HG03097 (cell line): ENCODE data around the gene DGUOK.
"Not testable (repeated sequence)": the region's sequence is repeated elsewhere in the genome, so short reads cannot be mapped to it uniquely, and the experiment has no call there.

Experiments used
- ATAC-seq: cut with Tn5 transposase; IDR thresholded peaks from one replicate; pipeline ENCODE4 v1.9.1; 2021; ENCODE audit not compliant: unreplicated experiment, low FRiP score

Gene DGUOK

GRCh38 chr2:73899801-73900336 lies 26.8 kb upstream of the DGUOK start:
- no peak for ATAC-seq

DNA sequence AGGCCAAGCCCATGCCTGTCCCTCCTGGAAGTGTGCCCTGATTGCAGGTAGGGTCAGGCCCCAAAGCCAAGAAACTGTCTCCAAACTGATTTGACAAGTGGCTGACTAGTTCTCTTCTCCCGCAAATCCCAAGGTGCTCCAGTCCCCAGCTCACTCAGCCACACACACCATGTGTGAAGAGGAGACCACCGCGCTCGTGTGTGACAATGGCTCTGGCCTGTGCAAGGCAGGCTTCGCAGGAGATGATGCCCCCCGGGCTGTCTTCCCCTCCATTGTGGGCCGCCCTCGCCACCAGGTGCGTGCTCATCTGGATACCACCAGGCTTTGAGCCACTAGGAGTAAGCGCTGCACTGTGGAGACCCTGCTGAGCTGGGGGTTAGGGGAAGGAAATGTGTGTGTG lies 25.5 kb upstream of the DGUOK start:
- ATAC-seq = no peak

GRCh38 chr2:73902284-73902683 lies 24.4 kb upstream of the DGUOK start:
- ATAC-seq = no peak

DNA sequence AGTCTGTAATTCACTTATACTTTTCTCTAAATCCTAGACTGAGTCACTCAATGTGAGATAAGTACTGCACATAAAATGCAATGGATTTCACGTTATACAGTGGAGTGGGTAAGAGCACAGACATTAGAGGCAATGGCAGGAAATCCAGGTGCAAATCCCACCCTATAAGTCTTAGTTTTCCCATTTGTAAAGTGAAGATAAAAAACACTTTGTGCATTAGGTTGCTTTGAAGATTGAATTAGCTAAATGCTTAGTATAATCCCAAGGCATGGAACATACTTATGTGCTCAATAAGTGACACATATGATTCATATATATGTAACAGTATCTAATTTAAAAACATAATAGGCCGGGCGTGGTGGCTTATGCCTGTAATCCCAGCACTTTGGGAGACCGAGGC lies 23.4 kb upstream of the DGUOK start:
- ATAC-seq = no peak

GRCh38 chr2:73903949-73904613 lies 22.6 kb upstream of the DGUOK start:
- ATAC-seq = not testable (repeated sequence)

GRCh38 chr2:73904952-73905351 lies 21.7 kb upstream of the DGUOK start:
- no peak for ATAC-seq

GRCh38 chr2:73906847-73907505 lies 19.7 kb upstream of the DGUOK start:
- ATAC-seq = no peak

DNA sequence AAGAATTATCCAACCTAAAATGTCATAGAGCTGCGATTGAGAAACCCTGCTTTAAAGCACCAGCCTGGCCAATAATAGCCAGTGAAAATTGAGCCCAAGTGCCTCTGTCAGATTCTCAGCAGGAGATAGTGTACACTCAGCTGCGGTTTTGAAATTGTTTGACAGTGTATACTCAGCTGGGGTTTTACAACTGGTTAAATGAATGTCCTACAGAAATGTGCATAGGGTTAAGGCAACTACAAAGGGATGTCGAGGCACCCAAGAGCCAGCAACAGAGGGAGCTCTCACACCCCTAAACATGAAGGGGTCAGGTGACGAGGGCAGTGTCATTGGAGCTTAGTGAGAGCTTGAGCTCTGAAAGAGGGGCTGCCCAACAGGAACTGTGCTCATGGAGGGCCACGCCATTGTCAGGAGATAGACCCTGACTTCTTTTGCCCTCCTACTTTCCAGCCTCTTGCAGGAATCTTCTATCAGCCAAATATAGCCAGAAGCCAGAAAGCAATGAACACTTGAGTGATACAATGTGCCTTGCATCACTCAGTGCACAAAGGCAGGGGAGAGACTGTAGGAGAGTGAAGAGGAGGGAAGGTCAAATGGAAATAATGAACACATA lies 18.7 kb upstream of the DGUOK start:
- no peak for ATAC-seq

DNA sequence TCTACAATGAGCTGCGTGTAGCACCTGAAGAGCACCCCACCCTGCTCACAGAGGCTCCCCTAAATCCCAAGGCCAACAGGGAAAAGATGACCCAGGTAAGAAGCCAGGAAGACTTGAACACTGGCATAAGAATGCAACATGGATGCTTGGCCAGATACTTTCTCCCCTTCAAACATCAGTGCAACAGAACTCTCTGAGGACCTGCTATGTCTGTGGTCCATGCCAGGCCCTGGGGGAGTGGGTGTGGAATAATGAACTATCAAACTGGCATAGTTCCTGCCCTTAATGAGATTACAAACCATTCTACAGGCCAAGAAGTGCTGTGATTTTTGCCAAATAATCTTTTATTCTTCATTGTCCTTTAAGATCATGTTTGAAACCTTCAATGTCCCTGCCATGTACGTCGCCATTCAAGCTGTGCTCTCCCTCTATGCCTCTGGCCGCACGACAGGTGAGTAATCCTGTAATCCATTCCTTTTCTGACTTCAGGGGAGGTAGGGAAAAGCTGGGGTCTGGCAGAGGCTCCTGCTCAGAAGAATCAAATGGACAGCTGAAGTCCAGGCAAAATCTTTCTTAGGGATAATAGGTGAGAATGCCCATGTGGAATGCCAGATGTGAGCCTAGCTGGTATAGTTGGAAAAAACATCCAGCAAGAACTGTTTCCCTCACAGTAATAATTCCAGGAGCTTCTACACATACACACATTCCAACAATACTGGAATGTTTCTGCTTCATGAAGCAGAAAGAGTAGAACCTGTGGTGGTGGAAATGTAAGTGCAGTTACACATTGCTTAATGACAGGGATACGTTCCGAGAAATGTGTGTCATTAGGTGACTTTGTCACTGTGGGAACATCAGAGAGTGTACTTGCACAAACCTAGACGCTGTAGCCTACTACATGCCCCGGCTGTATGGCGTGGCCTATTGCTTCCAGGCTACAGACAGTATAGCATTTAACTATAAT lies 17.7 kb upstream of the DGUOK start:
- ATAC-seq = no peak

- ATAC-seq = no peak
Observed at GRCh38 chr2:73910873-73911547, 15.7 kb upstream of the DGUOK start.

DNA sequence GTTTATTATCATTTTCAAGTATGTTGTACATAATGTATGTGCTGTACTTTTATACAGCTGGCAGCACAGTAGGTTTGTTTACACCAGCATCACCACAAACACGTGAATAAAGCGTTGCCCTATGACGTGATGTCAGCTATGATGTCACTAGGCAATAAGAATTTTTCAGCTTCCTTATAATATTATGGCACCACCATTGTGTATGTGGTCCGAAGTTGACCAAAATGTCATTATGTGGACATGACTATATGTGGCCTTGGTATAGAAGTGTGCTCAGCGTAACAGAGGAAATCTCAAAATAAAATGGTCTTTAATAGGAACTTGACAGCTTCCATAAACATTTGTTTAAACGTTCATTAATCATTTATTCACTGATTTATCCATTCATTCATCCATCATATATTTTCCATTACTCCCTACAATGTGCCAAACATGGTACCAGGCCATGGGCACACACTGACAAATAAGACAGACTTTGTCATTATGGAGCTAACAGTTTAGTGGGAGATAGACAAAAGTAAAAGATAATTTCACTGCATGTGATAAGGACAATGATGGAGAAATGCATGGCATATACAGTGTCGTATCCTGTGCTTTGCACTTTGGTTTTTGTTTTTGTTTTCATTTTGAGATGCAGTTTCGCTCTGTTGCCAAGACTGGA lies 15.0 kb upstream of the DGUOK start:
- ATAC-seq = no peak

DNA sequence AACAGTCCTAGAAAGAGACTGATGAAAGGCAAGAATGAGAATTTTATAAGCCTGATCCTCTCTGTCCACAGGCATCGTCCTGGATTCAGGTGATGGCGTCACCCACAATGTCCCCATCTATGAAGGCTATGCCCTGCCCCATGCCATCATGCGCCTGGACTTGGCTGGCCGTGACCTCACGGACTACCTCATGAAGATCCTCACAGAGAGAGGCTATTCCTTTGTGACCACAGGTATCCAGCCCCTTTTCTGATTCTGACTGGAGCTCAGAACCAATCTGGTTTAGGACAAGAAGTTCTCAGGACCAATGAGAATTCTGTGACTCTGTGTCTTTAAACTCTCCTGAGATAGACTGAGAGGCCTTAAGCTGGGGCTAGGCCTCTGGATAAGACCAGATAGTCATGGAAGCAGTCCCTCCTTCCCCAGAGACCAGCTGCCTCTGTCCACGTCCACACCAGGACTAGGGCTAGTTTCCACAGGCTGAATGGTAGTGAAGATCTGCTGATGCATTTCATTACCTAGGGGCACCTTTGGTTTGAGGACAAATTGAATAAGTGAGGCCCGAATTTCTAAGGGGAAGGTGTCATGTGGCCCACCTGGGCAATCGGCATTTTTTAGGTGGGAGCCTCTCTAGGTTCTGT lies 13.1 kb upstream of the DGUOK start:
- no peak for ATAC-seq

DNA sequence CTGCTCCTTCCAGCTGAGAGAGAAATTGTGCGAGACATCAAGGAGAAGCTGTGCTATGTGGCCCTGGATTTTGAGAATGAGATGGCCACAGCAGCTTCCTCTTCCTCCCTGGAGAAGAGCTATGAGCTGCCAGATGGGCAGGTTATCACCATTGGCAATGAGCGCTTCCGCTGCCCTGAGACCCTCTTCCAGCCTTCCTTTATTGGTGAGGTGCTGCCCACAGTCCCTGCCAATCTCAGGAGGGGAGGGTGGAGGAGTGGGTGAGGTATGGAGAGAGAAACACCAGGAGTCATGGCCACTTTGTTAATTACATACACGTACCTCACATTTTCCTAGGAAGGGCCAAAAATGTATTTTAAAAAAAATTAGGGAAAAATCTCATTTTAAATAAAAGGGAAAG lies 12.0 kb upstream of the DGUOK start:
- ATAC-seq = no peak

GRCh38 chr2:73915437-73915993 lies 11.2 kb upstream of the DGUOK start:
- no peak for ATAC-seq

DNA sequence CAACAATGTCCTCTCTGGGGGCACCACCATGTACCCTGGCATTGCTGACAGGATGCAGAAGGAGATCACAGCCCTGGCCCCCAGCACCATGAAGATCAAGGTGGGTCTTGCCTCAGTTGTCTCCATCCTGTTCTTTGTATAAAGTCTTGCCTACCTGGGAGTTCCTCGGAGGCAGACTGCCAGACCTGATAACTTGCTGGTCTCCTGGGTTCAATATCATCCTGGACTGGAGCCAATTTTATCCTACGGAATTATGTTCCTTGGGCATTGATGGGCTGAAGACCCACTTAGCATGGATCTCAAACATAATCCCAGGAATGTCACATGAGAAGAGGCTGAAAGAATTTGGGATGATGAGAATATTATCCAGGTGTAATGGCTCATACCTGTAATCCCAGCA lies 10.0 kb upstream of the DGUOK start:
- no peak for ATAC-seq

DNA sequence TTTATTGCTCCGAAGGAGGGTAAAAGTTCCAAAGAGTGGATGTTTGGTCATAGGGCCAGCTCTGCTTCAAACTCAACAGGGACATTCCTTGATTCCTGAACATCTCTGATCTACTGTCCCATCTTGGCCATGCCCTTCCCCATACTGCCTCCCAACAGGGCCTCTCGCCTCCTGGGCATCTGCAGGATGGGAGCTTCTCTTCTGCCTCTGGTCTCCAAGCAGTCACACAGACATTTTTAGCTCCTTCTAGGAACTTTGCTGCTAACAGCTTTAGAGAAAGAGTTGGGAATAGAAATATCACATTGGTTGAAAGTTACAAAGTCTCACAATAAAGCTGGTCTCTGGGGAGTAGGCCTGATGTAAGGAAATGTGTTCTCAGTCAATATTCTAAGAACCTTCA lies 9.4 kb upstream of the DGUOK start:
- ATAC-seq = no peak

DNA sequence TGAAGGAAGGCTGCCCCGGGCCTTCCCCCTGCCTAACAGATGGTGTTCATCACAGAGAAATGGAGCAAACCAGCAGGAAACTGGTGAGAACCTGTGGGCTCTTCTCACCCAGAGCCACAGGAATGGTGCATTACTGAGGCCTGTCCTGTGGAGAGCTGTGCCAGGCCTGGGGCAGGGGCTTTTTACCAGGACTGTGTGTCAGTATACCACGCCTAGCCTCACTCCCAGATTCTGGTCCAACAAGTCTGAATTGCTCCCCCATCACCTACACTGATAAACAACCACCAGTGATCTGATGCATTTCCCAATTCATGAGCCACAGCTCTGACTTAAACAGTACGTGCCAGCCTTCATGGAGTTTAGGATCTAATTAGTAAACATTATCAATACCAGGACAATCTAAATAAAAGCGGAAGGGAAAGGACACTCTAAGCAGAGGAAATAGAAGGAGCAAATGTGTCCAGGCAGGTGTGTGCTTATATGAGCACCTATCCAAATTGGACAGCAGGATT lies 8.9 kb upstream of the DGUOK start:
- no peak for ATAC-seq

- ATAC-seq = no peak
Observed at GRCh38 chr2:73918856-73919255, 7.8 kb upstream of the DGUOK start.
